Measurements from ENCODE around the gene COL4A2.

COL4A2 gene

DNA sequence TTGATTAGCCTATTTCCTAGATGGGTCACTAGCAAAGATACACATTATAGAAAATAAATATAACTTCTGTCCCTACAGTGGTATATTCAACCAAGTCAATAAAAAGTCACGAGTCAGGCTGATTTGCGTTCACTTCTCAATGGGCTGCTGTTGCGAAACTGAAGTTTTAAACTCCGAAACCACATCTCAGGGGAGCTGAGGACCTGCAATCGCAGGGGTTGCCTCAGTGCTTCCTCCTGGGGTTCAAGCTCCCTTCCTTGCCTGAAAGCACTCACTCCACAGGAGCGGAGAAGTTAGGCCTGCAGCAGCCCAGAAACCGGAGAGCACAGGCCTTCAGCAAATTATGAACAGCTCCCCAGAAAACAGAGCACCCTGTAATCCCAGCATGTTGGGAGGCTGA, 214.9 kb downstream of the COL4A2 start:
- no peak for DNase-seq
- Histone ChIP-seq H3K9me3 (replicated peaks; ENCODE audit: insufficient read depth, low read length) (no peaks in the 10 kb centered on the region), H3K27me3 (replicated peaks; ENCODE audit: insufficient read depth, low read length) (no peaks in the 10 kb centered on the region), H3K4me2 (ENCODE audit: low read depth, low read length) (no peak overlapping the region), H3K9me2 (replicated peaks; ENCODE audit: insufficient read depth, low read length) (no peaks in the 10 kb centered on the region), H3K4me3 (ENCODE audit: low read length) (no peak overlapping the region), H3K4me1 (ENCODE audit: low read length) (peaks cover 32% of the 10 kb centered on the region), H3K79me2 (ENCODE audit: low read length) (no peaks in the 10 kb centered on the region), H3F3A (ENCODE audit: insufficient read depth, low read length) (peaks cover 20% of the 10 kb centered on the region), H3K9ac (ENCODE audit: low read length) (no peak overlapping the region), H3K27ac (ENCODE audit: low read length) (no peak overlapping the region), H4K20me1 (ENCODE audit: insufficient read depth, low read length) (no peaks in the 10 kb centered on the region), H2AFZ (ENCODE audit: low read length) (no peak overlapping the region), H3K36me3 (replicated peaks; ENCODE audit: insufficient read depth, low read length) (no peaks in the 10 kb centered on the region)
- TF ChIP-seq EZH2phosphoT487 (IDR thresholded peaks at IDR 0.05; ENCODE audit: low read length): no peak
- TF ChIP-seq, protein P1, sequence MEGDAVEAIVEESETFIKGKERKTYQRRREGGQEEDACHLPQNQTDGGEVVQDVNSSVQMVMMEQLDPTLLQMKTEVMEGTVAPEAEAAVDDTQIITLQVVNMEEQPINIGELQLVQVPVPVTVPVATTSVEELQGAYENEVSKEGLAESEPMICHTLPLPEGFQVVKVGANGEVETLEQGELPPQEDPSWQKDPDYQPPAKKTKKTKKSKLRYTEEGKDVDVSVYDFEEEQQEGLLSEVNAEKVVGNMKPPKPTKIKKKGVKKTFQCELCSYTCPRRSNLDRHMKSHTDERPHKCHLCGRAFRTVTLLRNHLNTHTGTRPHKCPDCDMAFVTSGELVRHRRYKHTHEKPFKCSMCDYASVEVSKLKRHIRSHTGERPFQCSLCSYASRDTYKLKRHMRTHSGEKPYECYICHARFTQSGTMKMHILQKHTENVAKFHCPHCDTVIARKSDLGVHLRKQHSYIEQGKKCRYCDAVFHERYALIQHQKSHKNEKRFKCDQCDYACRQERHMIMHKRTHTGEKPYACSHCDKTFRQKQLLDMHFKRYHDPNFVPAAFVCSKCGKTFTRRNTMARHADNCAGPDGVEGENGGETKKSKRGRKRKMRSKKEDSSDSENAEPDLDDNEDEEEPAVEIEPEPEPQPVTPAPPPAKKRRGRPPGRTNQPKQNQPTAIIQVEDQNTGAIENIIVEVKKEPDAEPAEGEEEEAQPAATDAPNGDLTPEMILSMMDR (IDR thresholded peaks at IDR 0.05; ENCODE audit: low read length): no peak
- no peak for TF ChIP-seq EZH2 (optimal IDR thresholded peaks at IDR 0.05; ENCODE audit: low read depth, low read length)

DNA sequence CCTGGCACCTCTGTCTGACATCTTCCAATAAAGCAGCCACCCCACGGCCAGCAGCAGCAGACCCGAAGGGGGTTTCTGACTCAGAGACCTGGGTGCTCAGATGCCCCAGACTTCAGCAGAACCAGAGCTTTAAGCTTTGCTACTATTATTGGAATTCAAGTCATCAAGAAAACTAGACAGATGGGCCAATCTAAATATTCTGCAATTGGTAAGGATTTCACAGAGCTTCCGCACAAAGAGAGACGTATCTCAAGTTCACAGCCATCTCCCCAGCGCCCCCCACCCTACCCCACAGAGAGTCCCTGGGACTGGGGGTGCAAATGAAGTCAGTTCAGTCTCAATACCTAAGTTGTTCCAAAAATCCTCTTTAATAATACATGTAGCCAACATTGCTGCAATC, 215.6 kb downstream of the COL4A2 start:
- no peak overlapping the region for H3K27ac ChIP-seq (ENCODE audit: low read length)
- no peaks in the 10 kb centered on the region for H3K36me3 ChIP-seq (replicated peaks; ENCODE audit: insufficient read depth, low read length)
- H3K4me2 ChIP-seq (ENCODE audit: low read depth, low read length): no peak overlapping the region
- peaks cover 34% of the 10 kb centered on the region for H3K4me1 ChIP-seq (ENCODE audit: low read length)
- H3K9me3 ChIP-seq (replicated peaks; ENCODE audit: insufficient read depth, low read length): no peaks in the 10 kb centered on the region
- TF ChIP-seq EZH2phosphoT487 (IDR thresholded peaks at IDR 0.05; ENCODE audit: low read length): no peak
- TF ChIP-seq, protein P1 (IDR thresholded peaks at IDR 0.05; ENCODE audit: low read length): no peak
- TF ChIP-seq EZH2 (optimal IDR thresholded peaks at IDR 0.05; ENCODE audit: low read depth, low read length): no peak
- no peak overlapping the region for H3K9ac ChIP-seq (ENCODE audit: low read length)
- no peaks in the 10 kb centered on the region for H4K20me1 ChIP-seq (ENCODE audit: insufficient read depth, low read length)
- peaks cover 20% of the 10 kb centered on the region for H3F3A ChIP-seq (ENCODE audit: insufficient read depth, low read length)
- H3K27me3 ChIP-seq (replicated peaks; ENCODE audit: insufficient read depth, low read length): no peaks in the 10 kb centered on the region
- DNase-seq: no peak
- H3K4me3 ChIP-seq (ENCODE audit: low read length): no peak overlapping the region
- H3K79me2 ChIP-seq (ENCODE audit: low read length): no peaks in the 10 kb centered on the region
- H2AFZ ChIP-seq (ENCODE audit: low read length): no peak overlapping the region
- no peaks in the 10 kb centered on the region for H3K9me2 ChIP-seq (replicated peaks; ENCODE audit: insufficient read depth, low read length)

DNA sequence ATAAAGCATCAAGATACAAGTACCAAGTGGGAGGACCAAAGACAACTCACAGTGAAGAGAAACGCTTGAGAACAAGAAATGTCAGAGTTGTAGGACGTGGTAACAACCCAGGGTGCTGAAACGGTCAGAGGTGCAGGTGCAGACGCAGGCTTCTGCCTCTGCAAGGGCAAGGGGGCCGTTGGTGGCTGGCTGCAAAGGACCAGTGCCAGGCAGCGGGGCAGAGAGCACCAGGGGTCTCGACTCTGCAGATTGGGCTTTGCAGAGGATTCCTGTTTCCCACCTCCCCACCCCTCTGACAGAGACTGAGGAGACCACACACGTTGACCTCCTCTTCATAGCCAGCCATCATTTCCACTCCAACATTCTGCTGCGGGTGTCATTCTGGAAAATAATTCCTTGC, 216.1 kb downstream of the COL4A2 start:
- H3K9me3 ChIP-seq (replicated peaks; ENCODE audit: insufficient read depth, low read length): no peaks in the 10 kb centered on the region
- no peaks in the 10 kb centered on the region for H3K79me2 ChIP-seq (ENCODE audit: low read length)
- H3F3A ChIP-seq (ENCODE audit: insufficient read depth, low read length): peaks cover 20% of the 10 kb centered on the region
- no peak for DNase-seq
- no peak overlapping the region for H3K4me2 ChIP-seq (ENCODE audit: low read depth, low read length)
- no peak overlapping the region for H3K4me3 ChIP-seq (ENCODE audit: low read length)
- no peak overlapping the region for H2AFZ ChIP-seq (ENCODE audit: low read length)
- peaks cover 34% of the 10 kb centered on the region for H3K4me1 ChIP-seq (ENCODE audit: low read length)
- no peaks in the 10 kb centered on the region for H3K9me2 ChIP-seq (replicated peaks; ENCODE audit: insufficient read depth, low read length)
- H4K20me1 ChIP-seq (ENCODE audit: insufficient read depth, low read length): no peaks in the 10 kb centered on the region
- no peak overlapping the region for H3K27ac ChIP-seq (ENCODE audit: low read length)
- TF ChIP-seq, protein P1 (IDR thresholded peaks at IDR 0.05; ENCODE audit: low read length): no peak
- no peak for TF ChIP-seq EZH2phosphoT487 (IDR thresholded peaks at IDR 0.05; ENCODE audit: low read length)
- no peak for TF ChIP-seq EZH2 (optimal IDR thresholded peaks at IDR 0.05; ENCODE audit: low read depth, low read length)
- H3K27me3 ChIP-seq (replicated peaks; ENCODE audit: insufficient read depth, low read length): no peaks in the 10 kb centered on the region
- H3K9ac ChIP-seq (ENCODE audit: low read length): no peak overlapping the region
- no peaks in the 10 kb centered on the region for H3K36me3 ChIP-seq (replicated peaks; ENCODE audit: insufficient read depth, low read length)

Measured in MM.1S (cell line).